Peyer's patch (tissue), 4 donors: ENCODE measurements around the gene AP3D1.

Source experiments
- CTCF ChIP-seq, 6 experiments: fragments of 450-650 bp in 4 of 6; fragments of 200-600 bp in 2 of 6; sonication (generic) in 1 of 6; IDR thresholded peaks; one replicate each; pipeline ENCODE4 v1.5.1; 2017 to 2019; ENCODE audit warnings: antibody characterized with exemption in 6 of 6, mild to moderate bottlenecking in 3 of 6, moderate library complexity in 1 of 6
- POLR2A ChIP-seq, 2 donors: fragments of 450-650 bp; IDR thresholded peaks; one replicate each; pipeline ENCODE4 v1.5.1; 2017; ENCODE audit warnings: antibody characterized with exemption in 2 of 2, mild to moderate bottlenecking in 2 of 2, moderate library complexity in 2 of 2

GRCh38 chr19:2166741-2167738, 15.7 kb upstream of the AP3D1 start:
- TF ChIP-seq CTCF (IDR thresholded peaks at IDR 0.05) (no peak), POLR2A (IDR thresholded peaks at IDR 0.05) (peak in 1 of 2 donors; percentile 25)
